Measurements from ENCODE around the gene ANKRD65.

The ANKRD65 gene

GRCh38 chr1:1442069-1442770 lies 21.1 kb upstream of the ANKRD65 start:
- no peak overlapping the region for H3K4me3 ChIP-seq (ENCODE audit: low read depth, low read length)

GRCh38 chr1:1441002-1441888 lies 20.2 kb upstream of the ANKRD65 start:
- no peak overlapping the region for H3K4me3 ChIP-seq (ENCODE audit: low read depth, low read length)

DNA sequence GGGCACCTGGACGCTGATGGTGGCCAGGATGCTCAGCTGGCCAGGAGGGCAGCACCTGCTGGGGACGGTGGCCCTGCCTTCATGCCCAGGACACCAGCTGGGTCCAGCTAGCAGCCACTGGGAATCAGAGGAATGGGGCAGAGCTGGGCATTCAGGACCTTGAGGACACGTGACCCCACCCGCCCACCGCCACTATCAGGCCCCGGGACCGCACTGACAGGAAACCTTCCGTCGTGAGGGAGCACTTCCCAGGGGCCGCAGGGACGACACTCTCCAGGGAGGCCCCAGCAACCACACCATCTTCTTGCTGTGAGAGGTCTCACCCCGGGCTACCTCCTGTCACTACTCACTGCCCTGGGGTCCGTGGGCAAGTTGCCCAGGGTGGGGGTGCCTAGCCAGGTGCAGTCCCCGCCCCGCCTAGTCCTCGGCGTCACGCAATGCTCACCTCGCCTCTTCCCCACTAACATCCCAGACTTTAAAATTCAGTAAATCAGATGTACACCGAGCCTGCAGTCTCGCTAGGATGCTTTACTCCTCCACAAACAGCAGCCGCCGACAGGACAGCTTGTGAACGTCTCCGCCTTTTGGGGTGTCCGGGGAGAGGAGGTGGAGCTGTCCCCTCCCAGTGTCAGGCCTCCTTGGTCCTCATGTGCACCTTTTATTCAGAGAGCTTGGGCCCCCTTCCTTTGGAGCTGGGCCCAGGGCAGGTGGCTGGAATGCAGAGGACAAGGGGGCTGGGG lies 19.4 kb upstream of the ANKRD65 start:
- no peak overlapping the region for H3K4me3 ChIP-seq (ENCODE audit: low read depth, low read length)

GRCh38 chr1:1439546-1440261 lies 18.6 kb upstream of the ANKRD65 start:
- no peak overlapping the region for H3K4me3 ChIP-seq (ENCODE audit: low read depth, low read length)

GRCh38 chr1:1438531-1439381 lies 17.7 kb upstream of the ANKRD65 start:
- H3K4me3 ChIP-seq (ENCODE audit: low read depth, low read length): no peak overlapping the region

DNA sequence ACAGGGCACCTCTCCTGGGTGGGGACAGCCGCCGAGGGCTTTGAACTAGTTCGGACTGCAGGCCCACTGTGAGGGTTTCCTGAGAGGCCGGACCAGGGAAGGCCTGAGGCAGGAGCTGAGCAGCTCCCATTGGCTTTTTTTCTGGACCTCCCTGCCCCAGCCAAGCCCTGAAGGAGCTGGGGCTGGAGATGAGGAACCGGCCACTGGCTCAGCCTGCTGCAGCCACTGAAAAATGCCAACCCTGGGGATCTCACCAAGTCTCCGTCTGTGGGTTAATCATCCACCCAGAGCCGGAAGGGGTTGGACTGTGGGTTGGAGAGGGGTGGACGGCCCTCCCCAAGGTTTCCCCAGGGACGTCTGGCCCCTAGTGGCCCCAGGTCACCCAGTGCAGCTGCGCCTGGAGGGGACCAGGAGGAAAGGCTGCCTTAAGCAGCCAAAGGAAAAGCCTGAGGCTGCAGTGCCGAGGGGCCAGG lies 16.9 kb upstream of the ANKRD65 start:
- no peak overlapping the region for H3K4me3 ChIP-seq (ENCODE audit: low read depth, low read length)

GRCh38 chr1:1437033-1437903 lies 16.2 kb upstream of the ANKRD65 start:
- no peak overlapping the region for H3K4me3 ChIP-seq (ENCODE audit: low read depth, low read length)

- H3K4me3 ChIP-seq (ENCODE audit: low read depth, low read length): peak overlapping the region; percentile 38
These were observed 15.6 kb upstream of the ANKRD65 start for GRCh38 chr1:1436630-1437032.

DNA sequence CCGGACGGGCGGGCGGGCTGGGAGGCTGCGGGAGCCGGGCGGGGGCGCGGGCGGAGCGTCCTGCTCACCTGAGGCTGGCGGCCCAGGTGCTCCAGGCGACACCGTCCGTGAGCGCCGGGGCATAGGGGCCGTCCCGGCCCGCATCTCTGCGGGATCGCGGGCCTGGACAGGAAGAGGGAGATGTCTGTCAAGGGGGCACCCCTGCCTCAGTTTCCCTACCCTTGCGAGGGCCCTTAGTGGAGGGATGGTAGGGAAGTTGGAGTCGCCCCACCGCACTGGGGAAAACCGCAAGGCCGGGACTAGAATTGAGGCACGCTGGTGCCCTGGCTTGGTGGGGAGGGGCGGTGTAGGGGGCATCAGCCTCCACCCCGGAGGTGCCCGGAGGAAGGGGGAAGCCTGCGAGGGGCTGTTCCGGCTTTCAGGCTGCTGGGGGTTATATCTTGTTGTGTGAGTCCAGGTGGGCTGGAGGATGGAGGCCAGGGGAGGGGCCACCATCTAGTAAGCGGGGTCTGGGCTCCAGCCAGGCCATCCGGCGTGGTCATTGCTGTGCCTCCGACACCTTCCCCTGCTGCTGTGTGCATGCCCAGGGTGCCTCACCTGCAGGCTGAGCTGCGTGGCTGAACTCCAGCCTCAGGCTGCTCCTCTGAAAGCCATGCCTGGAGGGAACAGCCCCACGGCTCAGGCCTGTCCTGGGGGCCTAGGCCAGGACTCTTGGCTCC lies 15.0 kb upstream of the ANKRD65 start:
- peak overlapping the region; percentile 38 for H3K4me3 ChIP-seq (ENCODE audit: low read depth, low read length)

- peak within 1 kb of the TSS; percentile 38 for H3K4me3 ChIP-seq (ENCODE audit: low read depth, low read length)
These were observed 14.2 kb upstream of the ANKRD65 start, which contains the start of gene VWA1 for GRCh38 chr1:1435106-1435903. TSS of gene VWA1 (plus strand) at chr1:1435690. CDS start at chr1:1435749, 59 bp downstream.

GRCh38 chr1:1434824-1435105 lies 13.7 kb upstream of the ANKRD65 start:
- H3K4me3 ChIP-seq (ENCODE audit: low read depth, low read length): no peak overlapping the region

DNA sequence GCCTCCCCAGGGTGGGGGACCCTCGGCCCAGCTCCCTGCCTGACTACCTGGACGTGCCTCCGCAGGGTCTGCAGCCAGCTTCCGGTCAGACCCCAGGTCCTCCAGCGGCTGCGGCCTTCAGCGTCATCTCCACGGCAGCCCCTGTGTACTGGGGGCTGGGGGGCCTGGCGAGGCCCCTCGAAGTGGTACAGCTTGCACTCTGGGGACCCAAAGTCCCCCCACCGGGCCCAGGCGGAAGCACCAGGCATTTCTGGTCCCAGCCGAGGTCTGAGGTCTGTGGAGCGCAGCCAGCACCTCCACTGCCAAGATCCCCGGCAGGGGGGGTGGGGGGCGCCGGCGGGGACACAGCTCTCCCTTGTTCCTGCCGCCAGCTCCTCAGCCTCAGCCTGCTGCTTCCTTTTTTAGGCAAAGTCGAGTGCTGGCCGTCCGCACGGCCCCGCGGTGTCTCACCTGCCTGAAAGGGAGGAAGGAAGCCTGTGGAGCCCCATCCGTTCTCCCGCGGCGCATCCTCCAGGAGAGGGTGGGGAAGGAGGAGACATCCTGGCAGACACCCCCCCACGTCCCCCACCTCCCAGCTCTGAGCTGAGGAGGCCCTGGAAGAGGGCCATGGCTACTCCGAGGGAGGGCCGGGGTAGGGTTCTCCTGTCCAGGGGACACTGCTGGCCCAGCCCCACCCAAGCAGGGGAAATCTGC lies 13.2 kb upstream of the ANKRD65 start:
- no peak overlapping the region for H3K4me3 ChIP-seq (ENCODE audit: low read depth, low read length)

DNA sequence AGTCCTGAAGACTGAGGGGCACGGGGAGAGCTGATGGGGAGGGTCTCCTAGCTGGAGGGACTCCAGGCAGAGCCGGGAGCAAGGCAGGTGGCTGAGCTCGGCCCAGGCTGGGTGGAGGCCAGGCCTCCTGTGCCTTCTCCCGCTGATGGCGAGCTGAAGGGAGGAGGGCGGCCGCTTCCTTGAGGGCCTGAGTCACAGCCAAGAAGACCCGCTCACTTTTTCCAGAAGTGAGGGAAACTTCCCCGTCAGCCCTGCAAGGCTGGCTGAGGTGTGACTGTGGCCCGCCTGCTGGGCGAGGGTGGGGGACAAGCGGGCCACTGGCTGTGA lies 12.7 kb upstream of the ANKRD65 start:
- no peak overlapping the region for H3K4me3 ChIP-seq (ENCODE audit: low read depth, low read length)

- no peak overlapping the region for H3K4me3 ChIP-seq (ENCODE audit: low read depth, low read length)
These were observed 12.1 kb upstream of the ANKRD65 start for GRCh38 chr1:1432951-1433803.

DNA sequence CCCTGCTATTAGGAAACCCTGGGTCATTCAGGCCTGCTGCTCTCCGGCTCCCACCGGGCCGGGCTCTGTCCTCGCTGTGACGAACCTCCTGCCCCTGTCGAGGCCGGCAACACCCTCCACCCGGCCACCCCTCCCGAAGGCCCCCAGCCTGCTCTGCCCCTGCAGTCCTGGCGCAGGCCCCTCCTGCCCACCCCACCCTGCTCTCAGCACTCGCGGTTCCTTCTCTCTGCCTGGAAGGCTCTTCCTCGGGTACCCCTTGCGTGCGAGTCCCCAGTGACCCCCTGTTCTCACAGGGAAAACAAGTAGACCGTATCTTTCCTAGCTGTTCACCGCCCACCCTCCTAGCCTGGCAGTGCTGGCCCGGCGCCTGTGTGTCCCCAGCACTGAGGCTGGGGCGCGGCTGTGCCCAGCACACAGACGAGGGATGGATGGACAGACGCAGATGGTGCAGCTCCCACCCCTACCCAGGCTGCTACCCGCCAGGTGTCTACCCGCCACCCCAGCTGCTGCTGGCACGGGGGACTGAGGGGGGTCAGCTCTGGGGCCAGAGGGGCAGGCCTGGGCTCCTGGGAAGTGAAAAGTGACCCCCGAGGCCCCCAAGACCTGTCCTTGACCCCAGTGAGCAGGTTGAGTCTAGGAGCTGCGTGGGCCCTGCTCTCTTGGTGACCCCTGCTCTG lies 11.3 kb upstream of the ANKRD65 start:
- H3K4me3 ChIP-seq (ENCODE audit: low read depth, low read length): no peak overlapping the region

DNA sequence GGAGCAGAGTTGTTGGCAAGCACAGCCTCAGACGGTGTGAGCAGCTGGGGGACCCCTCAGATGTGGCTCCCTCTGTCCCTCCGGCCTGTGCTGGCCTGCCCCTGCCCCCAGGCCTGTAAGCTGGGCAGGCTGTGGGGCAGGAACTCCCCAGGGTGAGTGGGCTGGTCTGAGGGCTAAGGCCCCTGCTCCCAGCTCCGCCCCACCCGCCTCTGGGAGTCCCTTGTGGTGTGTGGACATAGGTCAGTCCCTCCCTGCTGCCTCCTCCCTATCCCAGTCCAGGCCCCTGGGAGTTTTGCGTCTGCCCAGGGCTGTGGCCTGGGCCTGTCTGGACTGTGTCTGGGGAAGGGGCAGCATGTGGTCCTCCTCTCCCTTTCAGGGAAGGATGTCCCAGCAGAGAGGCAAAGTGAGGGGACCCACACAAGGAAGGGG lies 10.8 kb upstream of the ANKRD65 start:
- no peak overlapping the region for H3K4me3 ChIP-seq (ENCODE audit: low read depth, low read length)
